NCI-H446 treated with DMSO at 0.1 percent for 48 hours (cell line): ENCODE data around the gene UQCRC1.

ENCODE experiments used
- DNase-seq: peaks from one replicate; lab custom pipeline; 2025; lab: John Stamatoyannopoulos, UW

UQCRC1 gene

GRCh38 chr3:48633256-48633655 is 23.8 kb upstream of the UQCRC1 start:
- no peak for DNase-seq

DNA sequence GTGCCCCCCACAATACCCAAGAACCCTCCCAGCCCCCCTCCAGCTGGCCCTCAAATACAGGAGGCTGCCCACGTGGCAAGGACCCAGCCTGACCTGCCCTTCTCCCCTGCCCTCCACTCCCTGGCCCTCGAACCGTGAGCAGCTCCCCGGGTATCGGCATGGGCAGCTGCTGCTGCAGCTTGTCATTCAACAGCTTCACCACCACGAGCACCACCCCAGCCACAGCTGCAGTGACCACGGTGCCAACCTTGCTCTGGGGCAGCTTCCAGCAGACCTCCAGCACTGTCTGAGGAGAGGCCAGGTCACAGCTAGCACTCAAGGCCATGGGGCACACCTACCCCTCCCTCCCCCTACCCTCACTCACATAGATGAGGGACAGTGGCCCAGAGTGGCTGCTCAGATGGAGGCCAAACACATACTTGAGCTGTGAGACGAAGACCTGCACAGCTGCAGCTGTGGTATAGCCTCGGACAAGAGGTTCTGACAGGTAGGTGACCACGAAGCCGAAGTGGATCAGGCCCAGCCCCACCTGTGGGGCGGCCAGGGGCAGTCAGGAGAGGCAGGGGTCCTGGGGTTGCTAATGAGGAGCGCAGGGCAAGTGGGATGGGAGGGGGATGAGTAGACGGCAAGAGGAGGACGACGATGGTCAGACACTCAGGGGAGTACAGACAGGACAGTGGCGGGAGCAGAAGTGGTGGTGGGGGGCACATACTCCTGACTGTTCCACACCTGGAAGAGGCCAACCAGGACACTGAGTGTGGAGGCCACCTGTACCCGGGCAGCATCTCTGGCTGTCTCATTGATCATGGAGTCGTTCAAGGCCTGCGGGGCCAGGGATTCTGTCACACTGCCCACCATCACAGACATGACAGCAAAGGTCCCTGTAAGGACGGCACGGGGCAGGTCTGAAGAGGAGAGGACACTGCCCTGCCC is 22.3 kb upstream of the UQCRC1 start:
- no peak for DNase-seq

DNA sequence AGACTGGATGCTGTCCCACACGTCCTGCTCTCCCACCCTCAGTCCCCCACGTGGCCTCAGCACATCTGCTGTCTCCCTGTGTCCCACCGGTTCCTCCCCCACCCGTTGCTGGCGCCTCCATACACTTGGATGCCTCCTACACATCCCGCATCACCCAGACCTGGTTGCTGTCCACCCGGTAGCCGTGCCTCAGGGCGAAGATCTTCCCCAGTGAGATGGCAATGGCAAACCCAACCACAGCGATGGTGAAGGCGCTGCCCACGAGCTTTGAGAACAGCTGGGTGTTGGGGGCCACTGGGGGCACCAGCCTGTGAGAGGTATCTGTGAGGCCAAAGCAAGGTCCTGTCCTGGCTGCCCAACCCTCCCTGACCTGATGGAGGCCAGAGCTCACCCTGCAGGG is 21.4 kb upstream of the UQCRC1 start:
- DNase-seq, result no peak

- DNase-seq, result no peak
These were observed 21.0 kb upstream of the UQCRC1 start for GRCh38 chr3:48630407-48630806.

GRCh38 chr3:48629894-48630293 is 20.4 kb upstream of the UQCRC1 start:
- no peak for DNase-seq

- DNase-seq, result no peak
These were observed 19.0 kb upstream of the UQCRC1 start for GRCh38 chr3:48628277-48629017.

DNA sequence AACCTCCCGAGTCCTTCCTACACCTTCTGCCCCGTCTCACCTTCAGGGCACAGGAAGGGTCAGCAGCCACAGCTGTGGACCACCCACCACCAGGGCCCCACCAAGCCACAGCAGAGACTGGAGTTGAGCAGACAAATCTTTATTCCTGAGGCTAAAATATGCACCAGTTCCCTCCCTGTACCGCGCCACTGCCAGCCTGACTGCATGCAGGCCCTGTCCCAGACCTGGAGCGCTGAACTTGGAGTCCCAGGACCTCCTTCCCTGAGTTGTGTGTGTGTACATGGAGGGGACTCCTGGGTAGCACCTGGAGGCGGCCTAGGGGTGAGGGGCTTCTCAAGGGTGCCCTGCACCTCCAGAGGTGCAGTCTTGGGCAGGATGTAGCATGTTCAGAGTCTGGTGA is 16.2 kb upstream of the UQCRC1 start:
- DNase-seq, result no peak

DNA sequence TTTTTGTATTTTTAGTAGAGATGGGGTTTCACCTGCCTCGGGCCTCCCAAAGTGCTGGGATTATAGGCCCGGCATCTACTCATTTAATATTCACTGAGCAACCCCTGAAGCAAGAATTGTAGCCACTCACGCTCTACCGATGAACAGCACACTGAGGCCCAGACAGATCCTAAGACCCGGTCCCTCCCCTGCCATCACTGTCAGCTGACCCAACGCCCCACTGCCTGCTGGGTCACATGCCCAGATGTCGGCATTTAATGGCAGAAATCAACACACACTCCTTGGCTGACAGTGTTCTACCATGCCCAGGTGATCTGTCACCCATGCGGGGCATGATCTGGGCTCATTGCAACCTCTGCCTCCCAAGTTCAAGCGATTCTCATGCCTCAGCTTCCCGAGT is 15.3 kb upstream of the UQCRC1 start:
- DNase-seq, result no peak

GRCh38 chr3:48623851-48624547 is 14.6 kb upstream of the UQCRC1 start:
- DNase-seq, result no peak

GRCh38 chr3:48621461-48621869 is 12.0 kb upstream of the UQCRC1 start, which contains the start of gene TMEM89:
Gene TMEM89, minus strand, starts transcription at chr3:48621769. Its CDS starts 13 bp downstream, at chr3:48621756.
- DNase-seq, result no peak

DNA sequence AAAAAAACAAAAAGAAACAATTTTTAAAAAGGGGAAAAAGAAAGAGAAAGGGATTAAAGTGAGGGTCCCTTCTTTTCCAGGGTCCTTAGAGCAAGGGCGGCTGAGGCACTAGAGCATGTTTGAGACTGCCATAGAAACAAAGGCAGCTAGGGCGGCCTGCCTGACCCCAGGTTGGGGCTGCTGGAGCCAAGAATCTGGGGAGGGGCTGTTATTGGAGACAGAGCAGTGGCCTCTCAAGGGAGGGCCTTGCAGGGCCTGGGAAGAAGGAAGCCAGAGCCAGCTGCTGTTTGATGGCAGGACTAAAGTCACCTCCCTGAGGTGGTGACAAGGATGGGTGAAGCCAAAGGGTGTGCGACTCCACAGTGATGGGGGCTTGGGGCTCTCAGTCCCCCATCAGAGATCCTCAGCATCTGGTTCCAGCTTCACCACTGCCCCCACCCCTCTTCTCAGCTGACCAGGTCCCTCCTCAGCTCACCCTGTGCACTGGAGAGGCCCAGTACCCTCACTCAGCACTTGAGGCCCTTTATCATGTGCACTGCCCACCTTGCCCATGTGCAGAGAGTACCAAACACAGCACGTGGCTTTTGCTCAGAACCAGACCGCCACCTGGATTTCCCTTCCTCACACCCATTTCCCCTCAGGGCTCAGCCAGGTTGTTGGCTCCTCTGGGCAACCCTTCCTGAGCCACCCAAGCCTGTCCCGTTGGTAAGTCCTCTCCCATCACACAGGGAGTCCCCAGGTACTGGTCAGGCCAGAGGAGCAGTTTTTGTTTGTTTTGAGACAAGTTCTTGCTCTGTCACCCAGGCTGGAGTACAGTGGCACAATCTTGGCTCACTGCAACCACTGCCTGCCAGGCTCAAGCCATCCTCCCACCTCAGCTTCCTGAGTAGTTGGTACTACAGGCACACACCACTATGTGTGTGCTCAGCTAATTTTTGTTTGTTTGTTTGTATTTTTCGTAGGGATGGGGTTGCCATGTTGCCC is 10.4 kb upstream of the UQCRC1 start:
- no peak for DNase-seq

- no peak for DNase-seq
These were observed 8.1 kb upstream of the UQCRC1 start for GRCh38 chr3:48617559-48617958.

DNA sequence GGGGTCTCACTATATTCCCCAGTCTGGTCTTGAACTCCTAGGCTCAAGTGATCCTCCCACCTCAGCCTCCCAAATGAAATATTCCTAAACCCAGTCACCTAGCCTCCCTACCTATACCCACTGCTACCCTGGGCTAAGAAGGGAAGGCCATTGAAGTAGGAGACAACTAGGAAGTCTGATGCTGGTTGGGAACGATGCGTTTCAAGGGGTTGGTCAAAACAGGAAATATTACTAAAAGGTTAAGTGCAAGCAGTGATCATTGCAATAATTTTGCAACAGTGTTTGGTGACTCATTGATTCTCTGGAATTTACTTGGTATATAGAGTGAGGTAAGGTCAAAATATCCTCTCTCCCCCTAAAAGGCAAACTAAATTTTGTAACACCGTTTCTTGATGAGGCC is 4.6 kb upstream of the UQCRC1 start:
- no peak for DNase-seq

DNA sequence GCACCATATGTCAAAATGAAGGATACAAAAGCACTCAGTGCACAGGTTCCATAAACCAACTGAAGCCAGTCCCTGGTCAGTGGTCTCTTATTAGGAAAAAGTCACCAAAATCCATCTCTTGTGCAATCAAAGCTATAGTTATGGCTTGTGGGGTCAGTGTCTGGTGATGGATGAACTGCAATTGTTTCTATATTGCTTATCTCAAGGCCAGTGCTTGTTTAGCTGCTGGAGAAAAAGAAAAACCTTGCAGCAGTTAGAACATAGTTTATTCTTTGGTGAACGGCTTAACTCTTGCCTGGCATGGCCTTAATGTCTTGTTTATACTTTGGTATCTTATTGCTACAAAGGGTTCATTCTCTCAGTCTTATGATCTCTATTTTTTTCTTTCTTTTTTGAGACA is 2.9 kb upstream of the UQCRC1 start:
- no peak for DNase-seq

DNA sequence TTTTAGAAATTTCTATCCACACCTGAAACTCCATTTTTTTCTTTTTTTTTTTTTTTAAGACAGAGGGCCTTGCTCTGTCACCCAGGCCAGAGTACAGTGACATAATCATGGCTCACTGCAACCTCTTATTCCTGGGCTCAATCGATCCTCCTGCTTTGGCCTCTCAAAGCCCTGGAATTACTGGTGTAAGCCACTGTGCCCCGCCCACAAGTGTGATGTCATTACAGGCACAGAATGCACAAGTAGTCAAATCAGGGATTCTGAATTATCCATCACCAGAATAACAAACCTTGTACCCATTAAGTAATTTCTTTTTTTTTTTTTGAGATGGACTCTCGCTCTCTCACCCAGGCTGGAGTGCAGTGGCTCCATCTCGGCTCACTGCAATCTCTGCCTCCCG is 1.9 kb downstream of the UQCRC1 start:
- no peak for DNase-seq

- no peak for DNase-seq
These were observed 7.8 kb downstream of the UQCRC1 start for GRCh38 chr3:48601622-48601994.

GRCh38 chr3:48600711-48601621 is 8.5 kb downstream of the UQCRC1 start:
- no peak for DNase-seq

- DNase-seq, result no peak
These were observed 9.7 kb downstream of the UQCRC1 start for GRCh38 chr3:48599509-48600285.

DNA sequence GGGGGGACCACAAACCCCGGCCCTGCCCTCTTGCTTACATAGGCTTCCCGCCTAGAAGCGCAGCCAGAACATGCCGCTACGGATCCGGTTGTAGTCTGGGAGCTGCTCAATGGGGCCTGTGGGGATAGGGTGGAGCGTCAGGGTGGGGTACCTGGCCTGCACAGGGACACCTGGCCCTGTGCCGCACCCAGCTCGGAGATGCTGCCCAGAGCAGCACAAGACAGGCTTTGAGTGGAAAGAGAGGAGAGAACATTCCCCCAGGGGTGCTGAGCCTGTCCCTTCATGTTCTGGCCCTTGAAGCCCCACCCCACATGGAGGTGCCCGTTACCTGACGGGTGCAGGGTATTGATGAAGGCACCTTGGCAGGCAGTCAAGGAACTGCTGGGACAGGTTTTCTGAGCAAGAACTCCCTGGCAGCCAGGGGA is 10.4 kb downstream of the UQCRC1 start:
- no peak for DNase-seq
